GM18520 (cell line): ENCODE measurements around the gene OTC.

ENCODE experiments used
- ATAC-seq: cut with Tn5 transposase; IDR thresholded peaks from one replicate; pipeline ENCODE4 v1.9.1; 2021; ENCODE audit not compliant: unreplicated experiment

The OTC gene

GRCh38 chrX:38357747-38358673 lies 5.6 kb downstream of the OTC start:
- ATAC-seq, result no peak

GRCh38 chrX:38363046-38363445 lies 10.6 kb downstream of the OTC start:
- no peak for ATAC-seq

- ATAC-seq, result no peak
Observed at GRCh38 chrX:38365954-38366353, 13.6 kb downstream of the OTC start.

GRCh38 chrX:38368774-38369173 lies 16.4 kb downstream of the OTC start:
- ATAC-seq, result no peak

- ATAC-seq, result no peak
Observed at GRCh38 chrX:38371641-38372040, 19.2 kb downstream of the OTC start.

GRCh38 chrX:38374431-38374830 lies 22.0 kb downstream of the OTC start:
- no peak for ATAC-seq

GRCh38 chrX:38375891-38376290 lies 23.5 kb downstream of the OTC start:
- no peak for ATAC-seq

GRCh38 chrX:38376747-38377146 lies 24.3 kb downstream of the OTC start:
- no peak for ATAC-seq

- ATAC-seq, result no peak
Observed at GRCh38 chrX:38379088-38379487, 26.7 kb downstream of the OTC start.

GRCh38 chrX:38382663-38383062 lies 30.3 kb downstream of the OTC start:
- ATAC-seq, result no peak

GRCh38 chrX:38400389-38400910 lies 48.0 kb downstream of the OTC start:
- ATAC-seq, result no peak

GRCh38 chrX:38402118-38402517 lies 49.7 kb downstream of the OTC start:
- no peak for ATAC-seq

GRCh38 chrX:38403834-38404233 lies 51.4 kb downstream of the OTC start:
- ATAC-seq, result no peak

- no peak for ATAC-seq
Observed at GRCh38 chrX:38407126-38407525, 54.7 kb downstream of the OTC start.

GRCh38 chrX:38409289-38409688 lies 56.9 kb downstream of the OTC start:
- ATAC-seq, result no peak

- no peak for ATAC-seq
Observed at GRCh38 chrX:38426785-38427184, 74.4 kb downstream of the OTC start.

GRCh38 chrX:38431525-38431924 lies 79.1 kb downstream of the OTC start:
- ATAC-seq, result no peak

- ATAC-seq, result no peak
Observed at GRCh38 chrX:38435130-38435529, 82.7 kb downstream of the OTC start.

GRCh38 chrX:38437093-38437492 lies 84.7 kb downstream of the OTC start:
- ATAC-seq, result no peak

- no peak for ATAC-seq
Observed at GRCh38 chrX:38438321-38438720, 85.9 kb downstream of the OTC start.

GRCh38 chrX:38452603-38453002 lies 100.2 kb downstream of the OTC start:
- no peak for ATAC-seq

- no peak for ATAC-seq
Observed at GRCh38 chrX:38458071-38458470, 105.7 kb downstream of the OTC start.

GRCh38 chrX:38462257-38462656 lies 109.9 kb downstream of the OTC start:
- ATAC-seq, result no peak
